ENCODE results near the gene SCUBE1.

- TF ChIP-seq CTCF (IDR thresholded peaks at IDR 0.05; ENCODE audit: low read length) (no peak), EZH2 (IDR thresholded peaks at IDR 0.05; ENCODE audit: borderline replicate concordance, low read length) (no peak)
Observed at GRCh38 chr22:43160497-43161126, 182.6 kb downstream of the SCUBE1 start.

All from OCI-LY1 (cell line).